Measurements from ENCODE around the gene PROB1. TPM values are rescaled to one million over a fixed set of nuclear protein-coding genes. Genes with fewer than 3 reads are reported as not detected.
"Not testable (repeated sequence)": the region's sequence is repeated elsewhere in the genome, so short reads cannot be mapped to it uniquely, and the experiment has no call there.

Gene PROB1
- polyA plus RNA-seq, 1 donor: 2.4 TPM

DNA sequence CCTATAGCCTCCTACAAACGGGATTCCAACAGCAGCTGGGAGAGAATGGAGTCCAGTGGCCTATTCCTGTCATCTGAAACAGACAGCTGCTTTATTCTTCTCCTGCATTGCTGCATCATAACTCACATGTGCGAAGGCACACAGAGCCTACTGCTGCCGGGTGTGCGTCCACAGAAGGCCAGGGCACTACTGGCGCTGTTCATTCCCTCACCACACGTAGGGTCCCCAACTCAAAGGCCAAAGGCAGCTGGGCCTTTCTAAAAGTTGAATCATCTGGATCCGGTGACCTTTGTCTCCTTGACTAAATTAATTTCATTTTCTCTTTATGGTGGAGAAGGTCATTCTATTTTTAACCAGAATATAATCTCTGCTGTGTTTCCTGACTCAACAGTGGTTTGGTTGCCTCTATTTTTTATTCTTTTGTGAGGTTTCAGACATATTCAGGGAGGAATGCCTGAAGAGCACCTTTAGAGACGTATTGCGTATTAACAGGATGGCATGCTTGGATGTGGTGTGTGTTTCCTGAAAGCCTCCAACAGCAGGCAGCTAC, 19.8 kb upstream of the PROB1 start:
- no peak for DNase-seq

GRCh38 chr5:139413963-139414362, 19.1 kb upstream of the PROB1 start:
- DNase-seq: no peak

DNA sequence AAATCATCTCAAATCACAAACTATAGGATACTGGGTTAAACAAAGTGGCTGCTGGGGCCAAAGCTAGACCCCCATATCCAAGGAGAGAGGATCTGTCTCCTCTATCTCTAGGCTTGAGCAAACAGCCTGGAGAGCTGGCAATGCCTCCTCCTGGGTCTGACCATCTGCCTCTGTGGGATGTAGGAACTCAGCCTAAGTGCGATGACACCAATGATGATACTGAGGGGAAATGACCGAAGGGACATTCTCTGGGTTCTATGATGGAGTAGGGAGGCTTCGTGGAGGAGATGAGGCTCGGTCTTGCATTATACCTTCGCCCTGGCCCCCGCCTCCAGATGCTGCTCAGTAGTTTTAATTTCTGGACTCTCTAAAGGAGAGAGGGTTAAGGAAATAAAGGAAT, 18.2 kb upstream of the PROB1 start:
- DNase-seq: no peak

GRCh38 chr5:139410993-139411828, 16.3 kb upstream of the PROB1 start:
- no peak for DNase-seq

DNA sequence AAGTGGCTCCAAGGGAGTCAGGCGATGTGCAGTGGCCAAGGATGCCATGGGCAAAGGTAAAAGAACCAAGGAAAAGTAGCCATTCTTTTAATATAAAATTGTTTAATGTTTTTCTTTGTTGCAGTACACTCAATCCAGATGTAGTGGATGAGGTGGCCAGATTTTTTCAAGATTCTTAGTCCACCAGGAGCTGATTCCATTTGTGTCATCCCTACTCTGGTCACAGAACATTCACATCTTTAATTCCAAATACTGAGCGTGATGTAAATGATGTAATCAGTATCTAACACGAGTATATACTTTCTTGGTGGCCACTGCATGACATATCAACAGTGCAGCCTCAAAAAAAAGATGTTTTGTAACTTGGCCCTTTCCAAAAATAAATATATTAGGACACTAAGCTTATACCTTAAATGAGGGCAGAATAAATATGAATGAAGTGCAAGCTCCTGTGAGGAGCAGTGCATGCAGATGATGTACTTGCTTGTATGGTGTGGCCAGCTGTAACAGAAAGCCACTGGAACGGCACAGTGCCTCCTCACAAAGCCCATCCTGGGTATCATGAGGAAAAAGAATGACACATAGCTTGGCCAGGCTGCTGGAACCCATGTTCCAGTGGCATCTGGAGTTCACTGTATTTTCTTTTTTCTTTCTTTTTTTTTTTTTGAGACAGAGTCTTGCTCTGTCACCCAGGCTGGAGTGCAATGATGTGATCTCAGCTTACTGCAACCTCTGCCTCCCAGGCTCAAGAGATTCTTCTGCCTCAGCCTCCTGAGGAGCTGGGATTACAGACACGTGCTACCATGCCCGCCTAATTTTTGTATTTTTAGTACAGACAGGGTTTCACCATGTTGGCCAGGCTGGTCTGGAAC, 15.5 kb upstream of the PROB1 start:
- DNase-seq: no peak

DNA sequence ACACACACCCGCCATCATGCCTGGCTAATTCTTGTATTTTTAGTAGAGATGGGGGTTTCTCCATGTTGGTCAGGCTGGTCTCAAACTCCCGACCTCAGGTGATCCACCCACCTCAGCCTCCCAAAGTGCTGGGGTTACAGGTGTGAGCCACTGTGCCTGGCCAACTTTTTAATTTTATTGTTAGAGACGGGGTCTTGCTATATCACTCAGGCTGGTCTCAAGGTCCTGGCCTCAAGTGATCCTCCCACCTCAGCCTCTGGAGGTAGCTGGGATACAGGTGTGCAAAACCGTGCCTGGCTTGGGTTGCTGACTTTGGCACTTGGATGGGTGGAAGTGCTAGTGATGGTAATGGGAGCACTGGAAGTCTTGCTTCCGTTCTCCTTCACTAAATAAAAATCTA, 14.2 kb upstream of the PROB1 start:
- DNase-seq: not testable (repeated sequence)

GRCh38 chr5:139408191-139408590, 13.3 kb upstream of the PROB1 start:
- no peak for DNase-seq

DNA sequence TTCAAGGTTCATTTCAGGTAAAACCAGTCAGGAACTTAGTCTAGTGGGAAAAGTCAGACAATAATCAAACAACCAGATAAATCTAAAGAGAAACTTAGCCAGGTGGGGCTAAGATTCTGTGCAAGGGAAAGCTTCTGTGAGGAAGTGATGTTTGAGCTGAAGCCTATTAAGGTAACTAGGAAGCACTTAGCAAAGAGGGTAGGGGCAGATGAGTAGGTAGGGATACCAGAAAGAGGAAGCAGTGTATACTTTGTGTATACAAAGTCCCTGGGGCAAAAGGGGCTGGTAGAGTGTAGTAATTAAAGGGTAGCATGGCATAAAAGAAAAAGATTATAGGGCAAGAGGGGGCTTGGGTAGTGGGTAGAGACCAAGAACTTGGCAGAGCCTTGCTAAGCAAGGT, 12.6 kb upstream of the PROB1 start:
- no peak for DNase-seq

- no peak for DNase-seq
Observed at GRCh38 chr5:139406963-139407362, 12.1 kb upstream of the PROB1 start.

DNA sequence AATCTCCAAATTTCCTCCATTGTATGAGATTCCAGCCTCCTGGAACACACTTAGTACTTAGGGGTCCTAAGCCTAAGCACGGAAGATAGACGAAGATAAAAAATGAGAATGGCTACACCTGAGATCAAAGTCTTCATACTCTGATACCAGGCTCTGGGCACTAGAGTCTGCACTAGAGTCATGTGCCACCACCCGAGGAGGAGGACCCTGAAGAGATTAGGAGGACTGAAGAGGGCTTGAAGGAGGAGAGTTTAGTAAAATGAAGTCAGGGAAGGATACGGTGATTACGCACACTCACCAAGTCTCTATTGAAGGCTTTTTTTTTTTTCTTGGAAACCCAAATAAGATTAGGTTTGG, 9.6 kb upstream of the PROB1 start:
- no peak for DNase-seq

DNA sequence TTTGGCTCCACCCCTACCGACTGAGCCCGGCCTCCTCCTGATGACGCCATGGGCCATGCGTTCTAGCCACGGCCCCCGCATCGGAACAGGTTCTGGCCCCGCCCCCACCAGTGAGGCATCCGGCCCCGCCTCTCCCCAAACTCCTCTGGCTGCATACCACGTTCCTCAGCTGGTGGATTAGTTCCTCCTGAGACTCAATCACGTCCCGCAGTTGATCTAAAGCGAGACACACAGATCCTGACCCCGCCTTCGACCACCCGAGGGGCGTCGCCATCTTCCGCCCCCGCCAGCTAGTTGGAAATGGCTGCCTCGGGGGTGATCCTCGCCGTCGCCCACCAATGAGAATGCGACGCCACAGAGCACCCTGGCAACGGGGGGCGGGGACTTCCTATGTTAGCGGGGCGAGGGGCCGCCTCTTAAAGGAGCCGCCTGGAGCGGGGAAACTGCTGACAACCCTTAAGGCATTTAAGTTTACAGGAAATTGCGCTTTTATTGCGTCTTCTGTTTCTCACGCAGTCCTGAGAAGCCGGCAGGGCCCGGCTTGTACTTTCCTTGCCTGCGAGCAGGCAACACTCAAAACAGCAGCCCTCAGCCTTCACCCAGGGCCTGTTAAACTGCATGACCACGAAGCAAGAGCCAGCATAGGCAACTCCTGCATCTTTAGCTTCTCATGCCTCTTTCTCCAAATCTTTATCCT, 9.0 kb upstream of the PROB1 start, which contains the start of gene SPATA24:
SPATA24 (minus strand) TSS at position 303 of the 697 bp plus-strand sequence; CDS start at position 274, 29 bp downstream.
- DNase-seq: peak; percentile 98

DNA sequence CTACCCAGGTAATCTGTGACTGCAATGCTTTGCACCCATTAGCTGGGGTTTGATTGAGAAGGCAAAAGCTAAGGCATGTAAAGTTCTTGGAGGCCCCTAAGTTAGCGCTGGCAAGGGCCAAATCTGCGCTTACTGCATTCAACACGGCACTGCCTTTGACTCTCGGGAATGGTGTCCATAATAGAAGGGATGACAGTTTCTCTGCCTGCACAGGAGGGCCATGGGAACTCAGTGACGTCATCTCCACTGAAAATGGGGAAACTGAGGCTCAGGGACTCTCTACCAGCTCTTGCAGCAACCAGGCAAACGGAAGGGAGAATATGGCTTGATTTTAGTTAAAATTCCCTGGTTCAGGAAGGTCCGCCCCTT, 8.5 kb upstream of the PROB1 start:
- no peak for DNase-seq

- no peak for DNase-seq
Observed at GRCh38 chr5:139402561-139403158, 7.8 kb upstream of the PROB1 start.

DNA sequence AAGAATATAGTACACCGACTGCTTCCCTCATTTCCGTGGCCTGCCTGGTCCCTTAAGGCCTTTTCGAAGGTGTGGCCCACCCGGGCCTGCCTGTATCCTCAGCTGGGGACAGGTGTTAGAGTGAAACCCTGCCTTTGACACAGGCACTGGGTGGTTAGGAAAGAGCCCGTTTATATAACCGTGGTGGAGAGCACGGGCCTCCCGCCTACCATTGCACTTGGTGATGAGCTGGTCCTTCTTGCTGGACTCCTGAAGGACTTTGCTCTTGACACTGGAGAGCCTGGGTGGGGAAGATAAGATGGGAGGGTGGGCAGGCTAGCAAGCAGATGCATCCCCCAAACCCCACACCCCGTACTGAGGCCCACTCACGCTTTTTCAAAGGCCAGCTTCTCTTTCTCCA, 6.6 kb upstream of the PROB1 start:
- DNase-seq: no peak

DNA sequence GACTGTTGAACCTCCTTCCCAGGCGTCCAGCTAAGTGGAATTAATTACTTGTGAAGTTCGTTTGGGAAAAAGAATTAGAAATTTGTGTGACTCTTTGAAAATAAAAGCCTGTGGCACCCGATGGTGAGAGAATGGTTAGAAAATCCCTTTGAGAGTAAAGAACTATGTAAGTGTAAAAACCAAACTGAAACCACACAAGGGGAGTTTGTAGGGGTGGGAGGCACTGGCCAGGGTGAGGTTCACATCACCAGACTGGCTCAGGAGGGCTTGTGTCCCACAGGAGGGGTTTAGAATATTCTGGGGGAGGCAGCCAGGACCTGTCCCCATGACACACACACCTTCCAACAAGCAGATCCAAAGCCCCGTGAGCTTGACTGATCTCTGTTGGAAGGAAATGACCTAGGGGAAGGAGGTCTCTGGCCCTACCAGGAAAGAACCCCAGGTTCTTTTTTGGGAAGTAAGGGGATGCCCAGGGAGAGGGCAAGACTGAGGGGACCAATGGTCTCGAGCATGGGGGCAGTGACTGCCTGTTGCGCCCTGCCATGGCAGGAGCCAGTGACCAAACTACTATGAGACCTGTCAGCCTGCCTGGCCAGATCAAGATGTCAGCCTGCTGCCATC, 4.7 kb upstream of the PROB1 start:
- DNase-seq: no peak

DNA sequence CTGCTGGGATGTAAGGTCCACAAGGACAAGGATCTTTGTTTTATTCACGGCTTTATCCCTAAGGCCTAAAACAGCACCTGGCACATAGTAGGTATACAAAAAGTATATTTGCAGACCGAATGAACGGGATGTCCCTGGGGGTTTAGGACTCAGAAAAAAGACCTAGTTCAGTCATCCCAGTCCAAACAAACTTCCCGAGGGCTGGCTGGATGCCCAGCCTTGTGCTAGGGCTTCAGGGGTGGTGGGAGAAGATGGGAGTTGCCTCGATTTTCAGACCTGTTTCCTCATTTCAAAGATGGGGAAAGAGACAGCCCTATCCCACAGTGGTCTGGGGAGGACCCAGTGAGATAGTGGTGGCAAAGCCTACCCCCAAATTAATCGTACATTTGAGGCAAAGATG, 3.0 kb upstream of the PROB1 start:
- DNase-seq: no peak

- no peak for DNase-seq
Observed at GRCh38 chr5:139396691-139397090, 1.8 kb upstream of the PROB1 start.

- no peak for DNase-seq
Observed at GRCh38 chr5:139395844-139396640, 1.1 kb upstream of the PROB1 start.

DNA sequence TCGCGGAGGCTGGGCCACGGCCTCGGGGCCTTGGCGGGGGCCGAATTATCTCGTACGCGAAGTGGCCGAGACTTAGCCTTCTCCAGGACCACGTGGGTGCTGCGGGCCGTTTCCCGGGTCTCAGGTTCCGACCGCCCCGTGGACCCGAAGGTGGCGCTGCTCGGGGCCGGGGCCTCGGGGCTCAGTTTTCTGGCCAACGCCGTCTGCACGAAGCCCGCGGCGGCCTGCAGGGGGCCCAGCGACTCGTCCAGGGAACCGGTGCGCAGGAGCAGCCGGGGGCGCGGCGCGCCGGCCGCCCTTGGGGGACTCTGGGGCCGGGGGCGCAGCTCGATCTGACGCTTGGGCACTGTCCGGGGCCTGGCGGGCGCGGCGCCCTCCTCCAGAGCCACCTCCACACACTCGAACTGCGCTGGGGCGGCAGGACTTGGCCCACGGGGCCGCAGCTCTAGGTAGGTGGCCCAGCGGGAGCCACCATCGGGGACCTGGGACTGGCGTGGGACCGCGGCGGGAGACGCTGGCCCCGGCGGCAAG, 716 bp downstream of the PROB1 start:
- peak; percentile 30 for DNase-seq

DNA sequence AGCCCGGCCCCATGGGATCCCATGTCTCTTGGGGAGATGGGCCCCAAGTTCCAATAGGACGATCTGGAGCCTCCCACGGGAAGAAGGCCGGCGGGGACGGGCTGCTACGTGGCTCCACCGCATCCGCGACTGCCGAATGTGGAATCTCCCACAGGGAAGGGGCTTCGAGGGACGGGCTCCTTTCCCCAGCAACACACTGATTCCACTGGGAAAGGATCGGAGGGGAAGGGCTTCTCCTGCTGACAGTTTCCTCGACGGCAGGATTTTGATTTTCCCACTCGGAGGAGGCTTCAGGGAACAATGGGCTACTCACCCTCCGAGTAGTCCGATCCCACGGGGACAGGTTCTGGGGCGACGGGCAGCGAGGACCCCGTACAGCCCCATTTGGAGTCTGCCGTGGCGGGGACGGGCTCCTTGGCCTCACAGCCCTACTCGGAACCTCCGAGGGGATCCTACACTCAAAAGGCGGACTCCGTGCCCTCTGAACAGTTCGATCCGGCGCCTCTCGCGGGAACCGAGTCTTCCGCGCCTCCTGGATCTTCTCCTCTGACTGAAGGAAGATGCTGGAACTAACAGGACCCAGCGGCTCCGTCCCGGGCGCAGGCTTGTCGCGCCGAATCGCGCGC, 1.3 kb downstream of the PROB1 start:
- DNase-seq: no peak

Data from left kidney (tissue), 2 donors.